ACC112 (cell line): ENCODE measurements around the gene FCHSD2.
A peak's percentile ranks its signal among the peaks of the same experiment; 100 is the strongest.
"Not testable (repeated sequence)": the region's sequence is repeated elsewhere in the genome, so short reads cannot be mapped to it uniquely, and the experiment has no call there.

ENCODE experiments used
- H2AFZ ChIP-seq: fragments of 200-600 bp; sonication (generic); one replicate; pipeline ENCODE4 v1.6.0; 2017; ENCODE audit warnings: antibody characterized with exemption, low read length; ENCODE audit not compliant: unreplicated experiment
- H3K27ac ChIP-seq: fragments of 200-600 bp; sonication (generic); 2 replicates; pipeline ENCODE4 v1.5.1; 2014; ENCODE audit warnings: low read depth, mild to moderate bottlenecking, antibody characterized with exemption, low read length, moderate library complexity
- H3K27me3 ChIP-seq: fragments of 200-600 bp; sonication (generic); 2 replicates; pipeline ENCODE4 v1.6.1; 2014; ENCODE audit warnings: mild to moderate bottlenecking, antibody characterized with exemption, low read length, moderate library complexity, mixed read lengths; ENCODE audit not compliant: insufficient read depth
- H3K36me3 ChIP-seq: fragments of 200-600 bp; sonication (generic); 2 replicates; pipeline ENCODE4 v1.6.1; 2016; ENCODE audit warnings: mild to moderate bottlenecking, antibody characterized with exemption, low read length, moderate library complexity, mixed read lengths; ENCODE audit not compliant: insufficient read depth
- H3K4me1 ChIP-seq: fragments of 200-600 bp; sonication (generic); one replicate; pipeline ENCODE4 v1.6.1; 2016; ENCODE audit warnings: low read length, mixed read lengths; ENCODE audit not compliant: insufficient read depth, unreplicated experiment, control insufficient read depth
- H3K4me3 ChIP-seq: fragments of 200-600 bp; sonication (generic); 2 replicates; pipeline ENCODE4 v1.5.1; 2014; ENCODE audit warnings: mild to moderate bottlenecking, low read depth, low read length
- H3K79me2 ChIP-seq: fragments of 200-600 bp; sonication (generic); one replicate; pipeline ENCODE4 v1.6.0; 2016; ENCODE audit warnings: low read length; ENCODE audit not compliant: control insufficient read depth, unreplicated experiment, insufficient read depth

Gene FCHSD2

GRCh38 chr11:72814286-72815109 lies 327.6 kb downstream of the FCHSD2 start, which contains the start of gene ATG16L2:
ATG16L2 (plus strand) TSS chr11:72814411; CDS start chr11:72814446, 35 bp downstream.
- Histone ChIP-seq H3K4me1 (peaks cover 16% of the 10 kb centered on the region), H3K4me3 (peak within 1 kb of the TSS; percentile 84), H2AFZ (peak within 1 kb of the TSS; percentile 83), H3K79me2 (peaks cover 26% of the 10 kb centered on the region), H3K27me3 (no peaks in the 10 kb centered on the region), H3K27ac (peak within 1 kb of the TSS; percentile 91), H3K36me3 (peaks cover 6% of the 10 kb centered on the region; the same call in 1 of the 2 replicates)

- Histone ChIP-seq H3K27me3 (no peaks in the 10 kb centered on the region), H3K4me1 (peaks cover 16% of the 10 kb centered on the region), H2AFZ (peak overlapping the region; percentile 83), H3K4me3 (peak overlapping the region; percentile 84), H3K79me2 (peaks cover 26% of the 10 kb centered on the region), H3K36me3 (peaks cover 1% of the 10 kb centered on the region; the same call in 1 of the 2 replicates), H3K27ac (peak overlapping the region; percentile 91)
Measured at GRCh38 chr11:72813740-72814285, 328.3 kb downstream of the FCHSD2 start.

- Histone ChIP-seq H3K27ac (peak overlapping the region; percentile 91), H3K36me3 (peaks cover 5% of the 10 kb centered on the region; the same call in 1 of the 2 replicates), H3K4me3 (peak overlapping the region; percentile 84), H2AFZ (peak overlapping the region; percentile 83), H3K79me2 (peaks cover 26% of the 10 kb centered on the region), H3K4me1 (peaks cover 16% of the 10 kb centered on the region), H3K27me3 (no peaks in the 10 kb centered on the region)
Measured at GRCh38 chr11:72812967-72813739, 329.0 kb downstream of the FCHSD2 start.

GRCh38 chr11:72812604-72812966 lies 329.5 kb downstream of the FCHSD2 start:
- H3K36me3 ChIP-seq, result peaks cover 6% of the 10 kb centered on the region; the same call in 1 of the 2 replicates
- H2AFZ ChIP-seq, result no peak overlapping the region
- peaks cover 26% of the 10 kb centered on the region for H3K79me2 ChIP-seq
- H3K4me3 ChIP-seq, result peak overlapping the region; percentile 84
- peaks cover 16% of the 10 kb centered on the region for H3K4me1 ChIP-seq
- peak overlapping the region; percentile 91 for H3K27ac ChIP-seq
- H3K27me3 ChIP-seq, result no peaks in the 10 kb centered on the region

GRCh38 chr11:72811686-72812085 lies 330.4 kb downstream of the FCHSD2 start:
- not testable (repeated sequence) for H2AFZ ChIP-seq, H3K27me3 ChIP-seq, H3K36me3 ChIP-seq, H3K27ac ChIP-seq
- H3K4me3 ChIP-seq, result peak overlapping the region; percentile 50
- H3K79me2 ChIP-seq, result peaks cover 26% of the 10 kb centered on the region
- peaks cover 16% of the 10 kb centered on the region for H3K4me1 ChIP-seq

GRCh38 chr11:72808331-72808798 lies 333.8 kb downstream of the FCHSD2 start:
- Histone ChIP-seq H3K4me1 (peaks cover 3% of the 10 kb centered on the region), H3K36me3 (peaks cover 6% of the 10 kb centered on the region; the same call in 1 of the 2 replicates), H3K27me3 (no peaks in the 10 kb centered on the region), H3K79me2 (peaks cover 16% of the 10 kb centered on the region), H3K4me3 (no peak overlapping the region), H3K27ac (no peak overlapping the region), H2AFZ (no peak overlapping the region)

GRCh38 chr11:72807792-72808191 lies 334.3 kb downstream of the FCHSD2 start:
- no peaks in the 10 kb centered on the region for H3K27me3 ChIP-seq
- H3K4me3 ChIP-seq, result no peak overlapping the region
- H3K79me2 ChIP-seq, result peaks cover 10% of the 10 kb centered on the region
- no peak overlapping the region for H3K27ac ChIP-seq
- H3K36me3 ChIP-seq, result peaks cover 6% of the 10 kb centered on the region; the same call in 1 of the 2 replicates
- no peak overlapping the region for H2AFZ ChIP-seq
- H3K4me1 ChIP-seq, result peaks cover 3% of the 10 kb centered on the region

GRCh38 chr11:72807021-72807693 lies 335.0 kb downstream of the FCHSD2 start:
- H2AFZ ChIP-seq, result no peak overlapping the region
- no peak overlapping the region for H3K4me3 ChIP-seq
- H3K27me3 ChIP-seq, result no peaks in the 10 kb centered on the region
- H3K79me2 ChIP-seq, result peaks cover 5% of the 10 kb centered on the region
- H3K27ac ChIP-seq, result peak overlapping the region; percentile 17; the same call in 1 of the 2 replicates
- H3K4me1 ChIP-seq, result peaks cover 3% of the 10 kb centered on the region
- H3K36me3 ChIP-seq, result peaks cover 6% of the 10 kb centered on the region; the same call in 1 of the 2 replicates

GRCh38 chr11:72806378-72806777 lies 335.7 kb downstream of the FCHSD2 start:
- not testable (repeated sequence) for H2AFZ ChIP-seq, H3K27me3 ChIP-seq, H3K36me3 ChIP-seq, H3K27ac ChIP-seq, H3K4me3 ChIP-seq, H3K79me2 ChIP-seq, H3K4me1 ChIP-seq

- Histone ChIP-seq H3K36me3 (peaks cover 6% of the 10 kb centered on the region; the same call in 1 of the 2 replicates), H3K27ac (no peak overlapping the region), H3K4me1 (no peaks in the 10 kb centered on the region), H3K79me2 (no peaks in the 10 kb centered on the region), H3K27me3 (no peaks in the 10 kb centered on the region), H2AFZ (no peak overlapping the region), H3K4me3 (no peak overlapping the region)
Measured at GRCh38 chr11:72805216-72805615, 336.9 kb downstream of the FCHSD2 start.
